HG02763 (cell line): ENCODE data around the gene NDUFS1.
"Not testable (repeated sequence)": the region's sequence is repeated elsewhere in the genome, so short reads cannot be mapped to it uniquely, and the experiment has no call there.

Experiments used
- ATAC-seq: cut with Tn5 transposase; IDR thresholded peaks from one replicate; pipeline ENCODE4 v1.9.1; 2021; ENCODE audit warnings: mild to moderate bottlenecking, moderate library complexity; ENCODE audit not compliant: unreplicated experiment

The NDUFS1 gene

GRCh38 chr2:206163251-206163880 lies 4.1 kb upstream of the NDUFS1 start:
- ATAC-seq = no peak

- ATAC-seq = not testable (repeated sequence)
These were observed 3.2 kb upstream of the NDUFS1 start for GRCh38 chr2:206162401-206162800.

DNA sequence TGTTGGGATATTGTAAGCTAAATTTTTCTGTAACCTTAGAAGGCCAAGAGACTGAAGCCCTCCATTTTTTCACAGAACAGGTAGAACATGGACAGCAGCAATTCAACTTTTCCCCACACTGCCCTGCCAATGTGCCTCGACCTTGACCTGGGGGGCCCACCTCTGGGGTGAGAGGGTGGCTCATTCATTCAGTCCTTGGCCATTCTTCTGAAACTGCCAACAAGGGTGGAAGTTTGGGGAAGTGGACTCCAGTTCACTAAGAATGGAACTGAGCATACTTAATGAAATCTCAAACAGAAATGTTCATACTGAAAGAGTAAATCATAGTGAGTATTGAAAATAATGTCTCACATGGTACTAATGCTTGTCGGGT lies 1.5 kb upstream of the NDUFS1 start:
- no peak for ATAC-seq

GRCh38 chr2:206160125-206160806 lies 1.0 kb upstream of the NDUFS1 start:
- ATAC-seq = peak; percentile 49

DNA sequence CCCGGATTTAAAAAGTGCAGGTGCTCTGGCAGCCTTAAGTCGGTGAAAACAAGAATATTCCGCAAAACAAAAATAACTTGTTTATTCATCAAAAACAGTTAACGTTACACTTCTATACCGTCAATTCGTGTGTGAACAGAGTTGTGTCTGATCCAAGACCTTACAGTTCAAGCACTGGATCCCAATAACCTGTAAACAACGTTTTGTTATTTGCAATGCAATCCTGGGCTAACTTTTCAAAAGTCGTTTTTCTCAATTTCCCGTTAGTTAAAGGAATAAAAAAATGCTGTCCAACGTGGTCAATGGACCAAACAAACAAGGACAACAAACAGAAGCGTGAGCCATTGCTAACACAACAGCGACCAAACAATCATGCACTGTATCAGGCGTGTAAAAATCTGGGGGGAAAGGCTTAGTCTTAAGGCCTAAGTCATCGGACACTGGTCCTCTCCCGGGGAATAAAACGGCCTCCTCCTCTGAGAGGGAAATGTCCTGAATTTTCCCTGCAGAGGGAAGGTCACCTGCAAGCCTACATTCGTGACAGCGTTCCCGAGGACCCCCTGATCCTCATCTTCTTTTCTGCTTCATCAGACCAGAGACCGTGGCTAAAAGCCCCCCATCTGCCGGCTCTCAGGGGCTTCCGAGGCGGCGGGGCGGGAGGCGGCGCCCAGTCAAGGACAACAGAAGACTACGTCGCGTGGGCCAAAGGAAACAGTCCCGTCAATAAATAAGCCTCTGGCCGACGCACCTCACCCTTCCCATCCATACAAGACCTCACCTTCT lies 490 bp downstream of the NDUFS1 start:
- ATAC-seq = peak; percentile 12

DNA sequence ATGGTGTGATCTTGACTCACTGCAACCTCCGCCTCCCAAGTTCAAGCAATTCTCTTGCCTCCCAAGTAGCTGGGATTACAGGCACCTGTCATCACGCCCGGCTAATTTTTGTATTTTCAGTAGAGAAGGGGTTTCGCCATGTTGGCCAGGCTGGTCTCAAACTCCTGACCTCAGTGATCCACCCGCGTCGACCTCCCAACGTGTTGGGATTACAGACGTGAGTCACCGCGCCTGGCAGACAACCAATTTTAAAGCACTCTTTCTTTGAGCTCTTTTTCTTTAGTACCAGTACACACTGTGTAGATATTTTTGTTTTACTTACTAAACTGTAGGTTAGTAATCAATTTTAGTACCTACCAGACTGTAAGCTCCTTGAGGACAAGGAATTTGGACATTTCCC lies 2.2 kb downstream of the NDUFS1 start:
- not testable (repeated sequence) for ATAC-seq

- ATAC-seq = no peak
These were observed 5.0 kb downstream of the NDUFS1 start for GRCh38 chr2:206154197-206154596.

DNA sequence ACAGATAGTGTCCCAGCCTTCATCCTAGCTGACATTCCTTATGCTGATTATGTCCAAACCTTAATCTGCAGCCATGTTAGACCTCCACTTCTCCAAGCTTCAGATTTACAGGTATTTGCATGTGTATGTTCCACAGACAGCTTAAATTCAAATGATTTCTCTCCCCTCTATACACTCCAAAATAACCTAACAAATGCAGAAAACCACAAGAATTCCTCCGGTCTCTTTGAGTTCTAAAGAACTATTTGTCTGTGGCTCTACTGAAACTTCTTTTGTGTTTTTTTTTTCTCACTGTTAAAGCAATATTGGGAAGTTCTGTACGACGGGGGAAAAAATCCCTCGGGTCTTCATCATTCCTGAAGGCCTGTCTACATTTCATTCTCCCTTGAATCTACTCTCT lies 8.6 kb downstream of the NDUFS1 start:
- no peak for ATAC-seq

DNA sequence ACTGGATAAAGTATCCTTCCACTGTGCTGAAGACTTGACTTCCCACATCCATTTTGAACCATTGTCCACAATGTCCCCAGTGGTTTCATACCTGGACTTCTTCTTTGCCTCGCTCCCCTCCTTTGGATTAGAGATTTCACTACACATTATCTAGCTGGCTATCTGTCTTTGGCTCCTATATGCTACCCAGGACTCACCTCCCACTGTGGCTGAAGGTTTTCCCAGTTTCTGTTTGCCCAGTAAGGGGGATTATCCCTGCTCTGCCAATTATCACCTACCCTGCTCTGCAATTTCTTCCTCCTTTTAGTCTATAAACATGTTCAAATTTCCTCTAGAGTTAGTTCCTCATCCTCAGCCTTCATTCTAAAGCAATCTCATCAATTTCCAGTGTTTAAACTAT lies 9.1 kb downstream of the NDUFS1 start:
- ATAC-seq = no peak

DNA sequence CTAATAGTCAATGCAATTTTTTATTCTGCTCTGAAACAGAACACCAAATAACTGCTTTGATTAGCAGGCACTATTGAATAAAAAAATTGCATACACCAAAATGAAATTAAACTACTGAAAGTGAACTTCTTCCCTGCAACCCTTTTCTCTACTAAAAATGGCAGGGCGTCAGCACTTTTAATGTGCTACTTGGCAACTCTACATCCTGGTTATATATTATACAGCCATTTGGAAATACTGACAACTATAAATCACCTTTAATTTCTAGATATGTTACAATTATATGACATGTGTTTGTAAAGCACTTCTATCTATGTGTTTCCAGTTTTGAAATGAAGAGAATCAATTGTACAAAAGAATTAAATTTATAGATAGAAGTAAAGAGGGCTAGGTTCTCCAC lies 9.9 kb downstream of the NDUFS1 start:
- ATAC-seq = no peak

- no peak for ATAC-seq
These were observed 13.6 kb downstream of the NDUFS1 start for GRCh38 chr2:206145665-206146064.

GRCh38 chr2:206144383-206144782 lies 14.9 kb downstream of the NDUFS1 start:
- no peak for ATAC-seq

DNA sequence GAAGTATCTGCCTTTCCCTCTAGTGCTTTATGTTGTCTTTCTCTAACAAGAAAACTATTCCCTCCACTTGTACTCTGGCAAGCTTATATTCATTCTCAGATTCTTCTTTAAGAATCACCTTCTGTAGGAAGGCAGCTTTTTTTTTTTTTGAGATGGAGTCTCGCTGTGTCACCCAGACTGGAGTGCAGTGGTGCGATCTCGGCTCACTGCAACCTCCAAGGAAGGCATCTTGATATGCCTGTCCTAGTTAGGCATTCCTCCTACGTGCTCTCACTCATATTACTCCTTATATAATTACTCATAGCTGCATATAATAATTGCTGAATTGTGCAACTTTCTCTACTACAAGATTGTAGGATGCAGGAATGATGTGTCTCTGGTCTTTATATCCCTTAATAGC lies 15.8 kb downstream of the NDUFS1 start:
- no peak for ATAC-seq

GRCh38 chr2:206127656-206128055 lies 31.6 kb downstream of the NDUFS1 start:
- ATAC-seq = no peak

DNA sequence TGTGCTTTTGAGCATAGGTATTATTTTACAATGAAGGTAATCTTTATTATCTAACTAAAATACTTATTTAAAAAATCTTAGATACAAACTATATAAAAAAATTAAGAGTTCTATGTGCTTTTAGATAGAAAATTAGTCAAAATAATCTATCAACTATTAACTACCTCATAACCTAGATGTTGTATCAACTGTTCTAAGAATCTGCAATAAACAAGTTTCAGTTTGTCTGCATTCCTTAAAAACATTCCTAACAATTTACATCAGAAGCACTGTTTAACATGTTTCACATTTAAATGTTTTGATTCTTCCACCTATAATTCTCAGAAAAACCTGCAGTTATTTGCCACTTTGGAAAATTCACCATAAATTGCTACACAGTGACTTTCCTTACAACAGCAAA lies 33.3 kb downstream of the NDUFS1 start:
- ATAC-seq = no peak

DNA sequence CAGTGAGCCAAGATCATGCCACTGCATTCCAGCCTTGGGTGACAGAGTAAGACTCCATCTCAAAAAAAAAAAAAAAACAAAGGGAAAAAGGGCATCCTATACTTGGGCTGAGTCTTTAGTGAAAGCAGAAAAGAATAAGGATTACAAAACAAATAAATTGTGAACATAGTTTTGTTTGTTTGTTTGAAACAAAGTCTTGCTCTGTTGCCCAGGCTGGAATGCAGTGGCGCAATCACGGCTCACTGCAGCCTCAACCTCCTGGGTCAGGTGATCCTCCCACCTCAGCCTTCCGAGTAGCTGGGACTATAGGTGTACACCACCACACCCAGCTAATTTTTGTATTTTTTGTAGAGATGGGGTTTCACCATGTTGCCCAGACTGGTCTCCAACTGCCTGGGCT lies 36.7 kb downstream of the NDUFS1 start:
- ATAC-seq = not testable (repeated sequence)

DNA sequence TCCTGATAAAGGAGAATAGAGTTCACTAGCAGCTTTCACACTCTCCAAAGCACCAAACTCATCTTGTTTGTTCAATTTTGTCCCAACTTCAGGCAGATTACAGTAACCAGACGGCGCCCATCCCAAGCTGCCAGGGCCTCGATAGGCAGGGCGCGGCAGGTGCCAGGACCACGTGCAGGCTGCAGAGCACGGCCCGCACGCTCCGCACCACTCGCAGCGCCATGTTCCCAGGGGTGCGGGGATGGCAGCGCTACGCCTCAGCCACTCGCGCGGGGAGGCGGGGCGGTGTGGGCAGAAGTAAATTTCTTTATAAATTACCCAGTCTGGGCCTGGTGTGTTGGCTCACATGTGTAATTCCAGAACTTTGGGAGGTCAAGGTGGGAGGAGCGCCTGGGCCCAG lies 43.0 kb downstream of the NDUFS1 start:
- ATAC-seq = no peak

DNA sequence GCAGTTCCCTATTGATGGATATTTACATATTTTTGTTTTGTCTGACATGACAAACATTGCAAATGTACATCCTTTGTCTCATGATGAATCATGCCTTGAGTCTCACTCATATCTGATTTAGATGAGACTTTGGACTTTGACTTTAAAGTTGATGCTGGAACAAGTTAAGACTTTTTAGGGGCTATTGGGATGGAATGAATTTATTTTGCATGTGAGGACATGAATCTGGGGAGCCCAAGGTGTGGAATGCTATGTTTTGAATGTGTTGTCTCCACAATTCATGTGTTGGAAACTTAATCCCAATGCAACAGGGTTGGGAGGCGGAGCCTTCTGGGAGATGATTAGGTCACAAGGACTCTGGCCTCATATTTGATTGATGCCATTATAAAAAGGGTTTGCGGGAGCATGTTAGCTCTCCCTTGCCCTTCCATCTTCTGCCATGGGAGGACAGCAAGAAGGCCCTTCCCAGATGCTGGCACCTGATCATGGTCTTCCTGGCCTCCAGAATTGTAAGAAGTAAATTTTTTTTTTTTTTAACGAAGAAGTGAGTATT lies 44.1 kb downstream of the NDUFS1 start:
- ATAC-seq = no peak

GRCh38 chr2:206112846-206113547 lies 46.2 kb downstream of the NDUFS1 start:
- no peak for ATAC-seq

DNA sequence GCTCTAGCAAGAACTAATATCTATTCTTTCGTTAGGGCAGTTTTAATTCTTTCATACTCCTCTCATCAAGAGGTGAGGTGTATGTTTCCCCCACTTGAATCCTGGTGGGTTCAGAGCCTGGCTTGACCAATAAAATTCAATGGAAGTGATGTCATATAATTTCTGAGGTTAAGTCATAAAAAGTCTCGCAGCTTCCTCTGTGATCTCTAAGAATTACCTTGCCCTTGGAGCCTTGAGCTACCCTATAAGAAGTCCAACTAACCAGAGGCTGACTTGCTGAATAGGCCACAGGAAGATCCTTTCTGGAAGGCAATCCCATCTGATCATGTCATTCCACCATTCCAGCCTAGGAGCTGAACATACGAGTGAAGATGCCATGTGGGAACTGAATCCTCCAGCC lies 47.1 kb downstream of the NDUFS1 start:
- ATAC-seq = no peak

DNA sequence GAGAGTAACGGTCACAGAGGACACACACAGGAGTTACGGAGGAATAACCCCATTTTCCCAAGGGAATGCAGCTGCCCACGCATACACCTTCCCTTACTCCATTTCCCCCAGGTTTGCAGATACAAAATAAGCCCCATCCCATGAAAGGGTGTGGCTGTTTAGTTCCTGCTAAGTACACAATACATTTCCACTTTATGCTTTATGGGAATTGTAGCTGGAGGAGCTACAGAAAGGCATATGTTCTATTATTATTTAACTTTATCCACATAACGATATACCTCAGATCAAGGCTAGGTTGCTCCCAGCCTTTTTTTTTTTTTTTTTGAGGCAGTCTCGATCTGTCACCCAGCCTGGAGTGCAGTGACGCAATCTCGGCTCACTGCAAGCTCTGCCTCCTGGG lies 50.5 kb downstream of the NDUFS1 start:
- no peak for ATAC-seq
